GM21786 (cell line): ENCODE measurements around the gene BABAM1.

Experiments
- ATAC-seq: cut with Tn5 transposase; IDR thresholded peaks from one replicate; pipeline ENCODE4 v1.9.1; 2021; ENCODE audit not compliant: unreplicated experiment

BABAM1 gene

GRCh38 chr19:17302391-17303166 lies 35.3 kb downstream of the BABAM1 start:
- ATAC-seq: no peak

GRCh38 chr19:17303167-17303939 lies 36.1 kb downstream of the BABAM1 start, which contains the start of gene ABHD8:
ABHD8 (minus strand) TSS chr19:17303425; CDS start chr19:17301616, 1,809 bp downstream.
- ATAC-seq: peak; percentile 40

GRCh38 chr19:17303940-17304267 lies 36.7 kb downstream of the BABAM1 start:
- ATAC-seq: no peak

GRCh38 chr19:17304386-17305215 lies 37.4 kb downstream of the BABAM1 start:
- ATAC-seq: no peak

- no peak for ATAC-seq
These were observed 37.9 kb downstream of the BABAM1 start for GRCh38 chr19:17305216-17305516.

- peak; percentile 69 for ATAC-seq
These were observed 38.5 kb downstream of the BABAM1 start, which contains the start of gene MRPL34 for GRCh38 chr19:17305517-17306284. MRPL34 (plus strand) TSS chr19:17305872; CDS start chr19:17305893, 21 bp downstream.

GRCh38 chr19:17306285-17306714 lies 39.1 kb downstream of the BABAM1 start:
- no peak for ATAC-seq

GRCh38 chr19:17307876-17308377 lies 40.7 kb downstream of the BABAM1 start:
- no peak for ATAC-seq

GRCh38 chr19:17309198-17309964 lies 42.1 kb downstream of the BABAM1 start, which contains the start of gene DDA1:
DDA1 (plus strand) TSS chr19:17309563; CDS start chr19:17309655, 92 bp downstream.
- ATAC-seq: peak; percentile 63

GRCh38 chr19:17309965-17310461 lies 42.8 kb downstream of the BABAM1 start:
- ATAC-seq: no peak

- no peak for ATAC-seq
These were observed 44.4 kb downstream of the BABAM1 start for GRCh38 chr19:17311455-17312188.

- ATAC-seq: no peak
These were observed 45.2 kb downstream of the BABAM1 start for GRCh38 chr19:17312189-17313113.

GRCh38 chr19:17314007-17314593 lies 46.9 kb downstream of the BABAM1 start:
- ATAC-seq: no peak

GRCh38 chr19:17318966-17319365 lies 51.7 kb downstream of the BABAM1 start:
- no peak for ATAC-seq

- ATAC-seq: no peak
These were observed 52.4 kb downstream of the BABAM1 start for GRCh38 chr19:17319473-17320238.

GRCh38 chr19:17320435-17320834 lies 53.2 kb downstream of the BABAM1 start:
- ATAC-seq: no peak
